NCI-H2107 (cell line): ENCODE data around the gene NAA10.
"Not testable (repeated sequence)": the region's sequence is repeated elsewhere in the genome, so short reads cannot be mapped to it uniquely, and the experiment has no call there.

Source experiments
- DNase-seq: peaks from one replicate; lab custom pipeline; 2025; lab: John Stamatoyannopoulos, UW

Gene NAA10

DNA sequence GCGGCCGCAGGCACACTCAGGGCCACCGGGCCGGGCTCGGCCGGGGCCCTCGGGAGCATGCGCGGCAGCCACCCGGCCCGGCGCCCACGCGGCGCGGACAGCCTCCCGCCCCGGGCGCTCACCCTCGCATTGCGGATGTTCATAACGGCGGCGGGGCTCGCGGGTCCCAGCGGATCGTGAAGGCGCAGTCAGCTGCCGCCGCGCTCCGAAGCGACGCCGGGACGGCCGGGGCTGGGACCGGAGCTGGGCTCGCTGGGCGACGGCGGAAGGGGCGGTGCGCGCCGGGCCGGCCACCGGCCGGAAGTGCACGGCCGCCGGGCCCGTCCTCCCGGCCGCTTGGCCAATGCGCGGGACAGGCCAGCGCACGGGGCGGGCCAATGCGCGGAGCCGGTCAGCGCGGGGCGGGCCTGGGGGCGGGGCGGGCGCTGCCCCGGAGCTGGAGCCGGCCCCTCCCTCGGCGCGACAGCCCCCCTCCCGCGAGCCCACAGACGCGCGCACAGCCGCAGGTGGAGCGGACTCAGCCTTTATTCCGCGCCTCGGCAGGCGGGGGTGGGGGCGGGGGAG is at the start of gene NAA10:
NAA10 (minus strand) TSS at position 276 of the 564 bp plus-strand sequence; CDS start at position 143, 133 bp downstream.
- peak; percentile 68 for DNase-seq

DNA sequence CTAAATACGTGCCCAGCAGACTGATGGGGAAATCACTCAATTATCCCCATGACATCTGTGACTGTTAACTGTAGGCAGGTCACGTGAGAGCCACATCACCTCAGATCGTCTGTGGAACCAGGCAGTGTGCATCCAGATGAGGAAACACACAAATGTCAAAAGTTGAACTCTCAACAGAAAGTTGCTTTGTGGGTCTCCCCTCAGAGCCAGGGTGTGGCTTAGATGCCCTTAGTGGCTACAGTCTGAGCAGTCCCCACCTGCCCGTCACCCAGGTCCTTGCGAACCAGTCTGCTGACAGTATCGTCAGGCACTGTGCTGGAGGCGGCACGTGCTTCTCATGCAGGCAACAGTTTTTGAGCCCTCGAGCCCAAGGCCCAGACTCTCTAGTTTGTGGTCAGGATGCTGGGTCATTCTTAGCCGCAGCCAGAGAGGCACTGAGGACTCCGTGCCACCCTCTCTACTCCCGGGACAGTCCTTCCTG is 48.5 kb upstream of the NAA10 start:
- no peak for DNase-seq

DNA sequence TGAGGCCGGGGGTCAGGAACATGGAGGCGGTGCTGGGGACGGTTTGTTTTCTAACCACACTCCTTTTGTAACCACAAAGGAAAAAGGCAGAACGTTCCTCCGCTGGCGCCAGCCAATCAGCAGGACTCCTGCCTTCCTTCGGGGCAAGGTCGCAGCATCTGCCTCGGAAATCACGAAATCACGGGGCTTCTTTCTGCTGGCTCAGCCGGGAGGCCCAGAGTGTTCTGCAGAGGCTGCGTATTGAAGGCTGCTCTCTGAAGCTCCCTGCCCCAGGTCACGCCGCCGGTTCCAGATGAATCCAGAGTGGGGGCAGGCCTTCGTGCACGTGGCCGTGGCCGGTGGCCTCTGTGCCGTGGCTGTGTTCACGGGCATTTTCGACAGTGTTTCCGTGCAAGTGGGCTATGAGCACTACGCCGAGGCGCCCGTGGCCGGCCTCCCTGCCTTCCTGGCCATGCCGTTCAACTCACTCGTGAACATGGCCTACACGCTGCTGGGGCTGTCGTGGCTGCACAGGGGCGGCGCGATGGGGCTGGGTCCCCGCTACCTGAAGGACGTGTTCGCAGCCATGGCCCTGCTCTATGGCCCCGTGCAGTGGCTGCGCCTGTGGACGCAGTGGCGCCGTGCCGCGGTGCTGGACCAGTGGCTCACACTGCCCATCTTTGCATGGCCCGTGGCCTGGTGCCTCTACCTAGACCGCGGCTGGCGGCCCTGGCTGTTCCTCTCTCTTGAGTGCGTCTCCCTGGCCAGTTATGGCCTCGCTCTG is 47.1 kb upstream of the NAA10 start:
- no peak for DNase-seq

DNA sequence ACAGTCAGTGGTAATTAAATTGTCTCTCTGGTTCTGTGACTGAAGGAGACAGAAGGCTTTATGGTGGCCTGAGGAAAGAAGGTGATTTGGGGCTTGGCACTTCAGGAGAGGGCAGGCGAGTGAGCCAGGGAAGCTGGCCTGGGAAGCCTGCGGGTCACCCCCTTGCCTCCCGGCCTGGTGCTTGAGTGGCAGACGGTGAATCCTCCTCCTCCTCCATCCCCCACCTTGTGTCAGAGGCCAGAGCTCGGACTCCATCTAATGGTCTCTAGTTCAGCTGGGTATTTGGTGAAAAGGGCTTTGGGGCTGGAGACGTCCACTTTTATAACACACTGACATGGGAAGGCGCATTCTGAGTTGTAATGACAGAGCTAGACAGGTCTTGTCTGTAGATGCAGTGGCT is 46.4 kb upstream of the NAA10 start:
- DNase-seq: no peak

DNA sequence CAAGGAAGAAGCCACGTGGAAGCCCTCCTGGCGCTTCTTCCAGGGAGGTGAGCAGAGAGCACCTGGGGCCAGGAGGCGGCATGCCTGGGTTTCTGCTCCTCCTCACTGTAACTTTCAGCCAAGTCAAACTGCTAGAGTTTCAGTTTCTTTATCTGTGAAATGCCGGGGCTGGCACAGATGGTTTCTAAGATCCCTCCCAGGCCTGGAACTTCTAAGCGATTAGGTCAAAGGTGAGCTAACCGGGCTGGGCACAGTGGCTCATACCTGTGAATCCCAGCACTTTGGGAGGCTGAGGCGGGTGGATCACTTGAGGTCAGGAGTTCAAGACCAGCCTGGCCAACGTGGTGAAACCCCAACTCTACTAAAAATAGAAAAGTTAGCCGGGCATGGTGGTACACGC is 45.6 kb upstream of the NAA10 start:
- DNase-seq: not testable (repeated sequence)

DNA sequence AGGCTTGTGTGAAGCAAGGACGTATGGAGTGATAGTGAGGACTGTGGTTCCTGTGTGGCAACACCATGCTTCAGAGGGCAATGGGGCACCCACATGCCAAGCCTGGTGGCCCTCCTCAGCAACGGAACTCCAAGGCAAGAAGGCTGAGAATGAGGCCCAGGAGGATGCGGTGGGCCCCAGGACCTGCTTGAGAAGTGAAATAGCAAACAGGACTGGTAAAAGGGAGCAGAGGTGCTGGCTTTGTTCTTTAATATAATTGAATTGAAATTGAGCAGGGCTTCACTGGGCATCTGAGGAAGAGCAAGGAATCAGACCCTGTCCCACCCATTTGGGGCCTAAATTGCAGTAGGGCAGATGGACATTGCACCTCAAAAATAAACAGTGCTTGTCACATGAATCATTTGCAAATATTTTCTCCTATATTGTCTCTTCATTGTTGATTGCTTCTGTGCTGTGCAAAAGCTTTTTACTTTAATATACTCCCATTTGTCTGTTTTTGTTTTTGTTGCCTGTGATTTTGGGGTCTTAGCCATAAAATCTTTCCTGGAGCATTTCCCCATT is 40.0 kb upstream of the NAA10 start:
- DNase-seq: no peak

DNA sequence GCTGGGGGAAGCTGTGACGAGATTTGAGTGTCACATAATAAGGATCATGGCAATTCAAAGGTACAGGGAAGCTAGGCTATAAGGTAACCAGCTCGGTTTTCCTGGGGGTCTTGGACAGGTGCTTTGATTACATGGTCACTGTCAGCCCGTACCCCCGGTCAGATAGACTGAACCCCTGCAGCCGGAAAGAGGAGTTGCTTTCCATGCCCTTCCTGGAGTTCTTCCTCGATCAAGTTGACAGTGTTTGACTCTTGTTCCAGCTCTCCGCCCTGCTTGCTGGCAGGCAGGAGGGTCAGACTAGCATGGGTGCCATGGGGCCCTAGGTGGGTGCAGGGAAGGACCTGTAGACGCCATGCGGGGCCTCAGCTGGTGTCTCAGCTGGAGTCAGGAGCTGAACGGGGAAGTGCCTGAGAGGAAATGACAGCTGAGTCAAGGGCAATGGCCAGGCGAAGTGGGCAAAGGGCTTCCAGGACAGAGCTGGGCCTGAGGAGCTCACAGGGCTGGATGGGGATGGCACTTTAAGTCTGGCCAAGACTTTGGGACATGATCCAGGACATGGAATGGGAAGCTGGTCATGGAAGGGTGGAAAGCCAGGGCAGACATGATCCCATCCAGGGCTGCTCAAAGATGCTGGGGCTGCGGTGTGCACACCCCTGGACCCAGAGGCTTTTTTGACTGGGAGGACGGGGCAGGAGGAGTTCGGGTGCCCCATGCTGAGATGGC is 39.3 kb upstream of the NAA10 start:
- DNase-seq: no peak

DNA sequence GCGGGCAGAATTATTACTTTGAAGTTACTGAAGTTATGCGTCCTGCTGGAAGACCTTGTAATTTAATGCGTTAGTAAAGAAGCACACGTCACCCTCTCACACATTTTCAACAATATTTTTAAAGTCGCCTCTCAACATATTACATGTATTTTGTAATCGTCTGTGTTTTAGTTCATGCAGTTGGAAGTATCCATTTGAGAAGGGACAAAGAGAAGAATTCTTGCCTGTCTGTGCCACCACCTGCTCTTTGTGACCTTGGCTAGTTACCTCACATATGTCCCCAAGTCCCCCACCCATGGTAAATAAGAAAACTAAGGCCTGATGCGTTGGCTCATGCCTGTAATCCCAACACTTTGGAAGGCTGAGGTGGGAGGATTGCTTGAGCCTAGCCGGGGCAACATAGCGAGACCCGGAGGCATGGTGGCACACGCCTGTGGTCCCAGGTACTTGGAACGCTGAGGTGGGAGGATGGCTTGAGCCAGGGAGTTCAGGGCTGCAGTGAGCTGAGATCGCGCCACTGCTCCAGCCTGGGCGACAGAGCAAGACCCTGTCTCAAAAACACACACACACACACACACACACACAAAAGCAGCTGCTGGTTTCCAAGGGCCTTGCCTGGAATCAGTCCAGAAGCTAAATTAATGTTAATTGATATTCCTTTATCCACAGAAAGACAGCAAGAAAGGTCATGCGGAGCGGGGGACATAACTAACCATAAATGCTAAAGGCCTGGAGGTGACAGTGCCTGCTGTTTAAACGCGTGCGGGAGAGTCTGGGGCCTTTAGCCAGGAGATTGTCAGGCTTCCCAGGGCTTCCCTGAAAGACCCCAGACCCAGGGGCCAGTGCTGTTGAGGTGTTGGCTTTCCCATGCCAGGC is 38.5 kb upstream of the NAA10 start:
- DNase-seq: no peak

DNA sequence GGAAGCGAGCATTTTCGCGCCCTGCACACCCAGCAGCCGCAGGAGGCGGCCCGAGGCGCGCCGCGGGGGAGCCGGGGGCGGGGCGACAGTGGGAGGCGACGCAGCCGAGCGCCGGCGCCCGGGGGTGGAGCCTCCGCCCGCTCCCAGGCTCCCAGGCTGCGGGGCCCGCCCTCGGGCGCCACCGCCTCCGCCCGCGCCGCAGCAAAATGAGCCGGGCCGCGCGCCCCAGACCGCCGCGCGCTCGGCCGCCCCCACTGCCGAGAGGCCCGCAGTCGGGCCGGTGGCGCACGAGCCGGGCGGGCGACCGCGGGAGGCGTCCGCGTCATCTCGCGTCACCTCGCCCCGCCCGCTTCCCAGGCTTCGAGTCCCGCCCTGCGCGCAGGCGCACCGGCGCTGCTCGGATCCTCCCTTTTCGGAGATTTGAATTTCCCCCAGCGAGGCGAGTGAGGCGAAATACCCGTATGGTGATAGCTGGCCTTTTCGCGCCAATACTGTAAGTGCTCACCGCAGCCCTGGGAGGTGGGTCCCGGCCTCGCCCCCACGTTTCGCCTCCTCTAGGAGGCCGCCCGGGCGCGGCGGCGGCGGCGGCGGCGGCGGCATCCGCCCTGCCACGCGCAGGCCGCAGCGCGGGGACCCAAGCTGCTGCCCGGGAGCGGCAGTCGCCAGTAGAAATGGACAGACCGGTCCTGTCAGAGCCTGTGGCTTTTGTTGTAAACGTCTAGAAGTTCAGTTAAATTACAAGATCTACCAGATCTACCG is 37.7 kb upstream of the NAA10 start, which contains the start of gene TMEM187:
TMEM187 (plus strand) TSS at position 387 of the 759 bp plus-strand sequence. CDS start 9,309 bp downstream, outside the sequence.
- DNase-seq: peak; percentile 79

DNA sequence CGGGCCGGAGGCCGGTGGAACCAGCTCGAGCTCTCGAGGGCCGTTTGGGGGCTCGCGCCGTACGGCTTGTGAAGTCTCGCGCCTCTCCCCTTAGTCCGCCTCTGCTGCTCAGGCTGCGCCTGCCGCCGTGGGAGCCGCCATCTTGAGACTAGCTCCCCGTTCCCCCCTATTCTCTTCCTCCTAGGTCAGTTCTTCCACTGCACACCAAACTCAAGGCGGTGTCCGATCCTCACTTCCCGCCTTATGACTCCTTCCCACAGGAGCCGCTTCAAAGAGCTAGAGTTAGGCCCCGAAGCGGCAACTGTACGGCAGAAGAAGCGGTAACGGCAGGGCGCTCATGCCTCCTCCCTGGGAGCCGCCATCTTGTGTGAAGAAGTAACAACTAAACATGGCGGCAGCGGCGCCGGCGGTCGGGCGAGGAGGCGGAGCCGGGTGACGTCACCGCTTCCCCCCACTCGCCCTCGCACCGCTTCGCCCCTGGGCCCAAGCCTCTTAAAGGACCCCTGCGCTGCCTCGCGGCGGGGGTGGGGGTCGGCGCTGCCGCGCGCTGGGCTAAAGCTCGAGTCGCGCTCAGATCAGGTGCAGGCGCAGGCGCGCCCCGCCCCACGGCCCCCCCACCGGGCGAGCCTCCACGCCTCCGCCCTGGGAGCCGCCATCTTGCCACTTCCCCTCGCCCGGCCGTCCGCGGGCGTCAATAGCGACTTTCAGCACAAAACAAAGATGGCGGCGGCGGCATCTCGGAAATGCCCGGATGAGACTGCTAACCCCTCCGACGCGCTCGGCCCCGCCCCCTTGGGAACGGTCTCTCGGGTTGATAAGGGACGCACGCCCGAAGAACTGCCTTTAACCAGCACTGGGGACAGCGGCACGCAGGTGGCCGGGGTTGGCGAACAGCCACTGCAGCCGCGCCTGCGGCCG is 36.9 kb upstream of the NAA10 start, which contains the start of gene HCFC1:
HCFC1 (minus strand) TSS at position 369 of the 918 bp plus-strand sequence. CDS start 978 bp downstream, outside the sequence.
- DNase-seq: peak; percentile 96

DNA sequence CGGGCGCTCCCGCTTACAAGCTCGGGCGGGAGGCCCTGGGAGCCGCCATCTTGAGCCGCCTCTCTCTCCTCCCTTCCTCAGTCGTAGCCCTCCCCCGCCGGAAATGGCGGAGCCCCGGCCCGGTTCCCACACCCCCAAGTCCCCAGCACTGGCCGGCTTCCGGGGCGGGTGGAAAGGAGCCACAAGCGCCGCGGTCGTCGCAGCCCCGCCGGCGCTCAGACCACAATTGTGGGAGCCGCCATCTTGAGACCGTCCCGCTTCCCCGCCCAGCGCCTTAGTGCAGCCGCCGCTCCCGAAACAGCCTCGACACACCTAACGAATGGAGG is 36.2 kb upstream of the NAA10 start:
- DNase-seq: peak; percentile 83

DNA sequence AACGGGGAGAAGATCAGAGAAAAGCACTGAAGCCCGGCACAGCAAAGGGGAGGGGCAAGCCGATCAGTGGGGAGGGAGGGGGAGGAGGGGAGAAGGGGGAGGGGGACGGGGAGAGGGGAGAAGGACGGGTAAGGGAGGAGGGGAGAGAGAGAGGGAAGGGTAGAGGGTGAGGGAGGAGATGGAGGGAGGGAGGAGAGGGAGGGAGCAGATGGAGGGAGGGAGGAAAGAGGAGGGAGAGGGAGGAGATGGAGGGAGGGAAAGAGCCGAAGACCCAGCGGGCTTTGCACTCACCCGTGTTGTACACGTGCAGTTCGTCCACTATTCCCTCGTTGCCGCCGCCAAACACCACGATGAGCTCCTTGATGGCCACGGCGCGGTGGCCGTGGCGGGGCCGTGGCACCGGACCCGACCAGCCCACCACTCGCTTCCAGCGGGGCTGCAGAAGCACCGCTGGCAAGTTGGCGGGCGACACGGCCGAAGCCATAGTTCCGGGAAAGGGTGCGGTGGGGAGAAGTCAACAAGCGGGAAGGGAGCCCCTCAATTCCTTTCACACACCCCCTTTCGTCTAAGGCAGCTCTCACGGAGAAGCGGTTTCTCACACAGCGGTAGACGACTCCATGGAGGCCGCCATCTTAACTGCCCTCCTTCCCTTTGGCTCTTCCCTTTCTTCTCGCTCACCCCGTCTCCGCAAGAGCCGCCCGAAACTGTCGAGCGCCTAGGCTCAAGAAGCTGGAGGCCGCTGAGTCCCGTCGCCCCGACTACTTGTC is 35.7 kb upstream of the NAA10 start:
- DNase-seq: no peak

DNA sequence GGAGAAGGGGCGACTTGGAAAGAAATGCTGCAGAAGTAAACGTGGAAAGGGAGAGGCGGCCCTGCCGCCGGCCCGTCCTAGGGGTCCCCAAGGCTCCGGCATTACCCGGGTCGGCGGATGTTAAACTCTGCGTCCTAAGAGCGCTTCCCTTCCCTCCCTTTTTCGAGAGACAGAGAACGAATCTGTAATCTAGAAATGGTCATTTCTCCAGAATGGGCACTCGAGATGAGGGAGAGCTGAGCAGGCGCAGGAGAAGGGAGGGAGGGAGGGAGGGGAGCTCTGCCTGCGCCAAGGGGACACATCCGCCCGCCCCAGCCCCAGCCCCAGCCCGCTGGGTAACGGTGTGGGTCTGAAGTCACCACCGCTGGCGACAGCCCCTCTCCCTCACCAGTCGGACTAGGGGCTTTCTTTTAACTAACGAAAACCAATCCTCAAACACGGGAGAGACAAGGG is 35.1 kb upstream of the NAA10 start:
- DNase-seq: no peak

DNA sequence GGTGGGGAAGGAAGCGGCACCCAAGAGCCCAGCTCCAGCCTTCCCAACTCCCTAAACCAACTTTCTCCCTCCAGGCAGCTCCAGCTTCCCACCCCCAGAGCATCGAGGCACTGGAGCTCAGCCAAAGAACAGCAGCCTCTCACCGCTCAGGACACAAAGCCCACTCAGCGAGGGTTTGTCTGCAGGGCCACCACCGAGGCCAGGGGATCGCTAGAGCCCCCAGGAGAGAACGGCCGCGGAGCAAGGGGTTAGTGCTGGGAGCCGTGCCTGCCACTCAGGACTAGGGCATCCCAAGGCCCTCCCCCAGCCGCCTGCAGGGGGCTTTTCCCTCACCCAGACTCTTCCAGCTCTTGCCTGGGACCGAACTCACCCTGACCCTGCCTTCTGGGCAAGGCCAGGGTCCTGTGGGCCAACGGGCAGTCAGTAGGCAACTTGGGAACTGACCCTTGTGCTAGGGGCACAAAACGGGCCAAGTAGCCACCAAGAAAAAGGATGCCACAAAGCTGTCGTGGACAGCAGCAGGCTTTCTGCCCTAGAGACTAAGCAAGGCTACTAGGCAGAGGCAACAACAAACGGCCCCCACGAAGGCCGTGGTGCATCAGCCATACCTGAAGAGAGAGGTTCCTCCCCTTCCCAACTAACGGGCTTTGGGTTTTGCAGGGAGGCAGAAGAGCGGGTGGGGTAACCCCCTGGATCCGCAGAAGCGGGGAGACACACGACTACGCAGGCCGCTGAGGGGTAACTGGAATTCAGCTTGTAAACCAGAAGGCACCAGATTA is 34.5 kb upstream of the NAA10 start:
- no peak for DNase-seq

DNA sequence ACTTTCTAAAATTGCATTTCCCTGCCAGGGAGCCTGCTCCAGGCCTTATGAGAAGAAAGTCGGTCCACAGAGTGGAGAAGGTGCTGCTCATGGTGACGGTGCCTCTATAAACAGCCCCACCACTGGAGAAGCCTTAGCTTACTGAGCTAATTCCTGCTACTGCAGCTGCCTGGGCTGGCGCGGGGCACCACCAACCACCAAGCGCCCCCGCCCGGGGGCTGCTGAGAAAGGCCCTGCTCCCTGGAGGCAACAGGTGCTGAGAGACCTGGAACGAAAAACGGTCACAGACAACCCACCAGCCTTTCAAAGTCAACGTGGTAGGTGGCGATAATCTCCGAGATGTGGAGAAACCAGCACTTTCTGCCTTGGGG is 33.9 kb upstream of the NAA10 start:
- peak; percentile 71 for DNase-seq

DNA sequence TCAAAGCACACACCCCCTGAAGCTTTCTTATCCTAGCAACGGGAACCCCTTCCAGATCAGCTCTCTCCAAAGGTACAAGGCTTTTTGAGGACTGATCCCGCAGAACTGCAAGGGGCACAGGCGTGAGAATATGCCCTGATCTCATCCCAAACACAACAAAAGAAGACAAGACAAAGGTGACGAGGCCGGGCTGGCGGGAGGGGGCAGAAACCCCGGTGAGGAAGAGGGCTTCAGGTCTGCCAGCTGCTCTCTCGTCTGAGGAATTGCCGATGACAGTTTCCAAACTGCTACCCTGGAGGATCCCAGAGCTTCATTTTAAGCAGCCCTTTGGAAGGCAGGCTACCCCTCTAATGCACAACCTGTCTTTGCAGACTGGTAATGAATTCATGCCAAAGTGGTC is 33.4 kb upstream of the NAA10 start:
- no peak for DNase-seq

DNA sequence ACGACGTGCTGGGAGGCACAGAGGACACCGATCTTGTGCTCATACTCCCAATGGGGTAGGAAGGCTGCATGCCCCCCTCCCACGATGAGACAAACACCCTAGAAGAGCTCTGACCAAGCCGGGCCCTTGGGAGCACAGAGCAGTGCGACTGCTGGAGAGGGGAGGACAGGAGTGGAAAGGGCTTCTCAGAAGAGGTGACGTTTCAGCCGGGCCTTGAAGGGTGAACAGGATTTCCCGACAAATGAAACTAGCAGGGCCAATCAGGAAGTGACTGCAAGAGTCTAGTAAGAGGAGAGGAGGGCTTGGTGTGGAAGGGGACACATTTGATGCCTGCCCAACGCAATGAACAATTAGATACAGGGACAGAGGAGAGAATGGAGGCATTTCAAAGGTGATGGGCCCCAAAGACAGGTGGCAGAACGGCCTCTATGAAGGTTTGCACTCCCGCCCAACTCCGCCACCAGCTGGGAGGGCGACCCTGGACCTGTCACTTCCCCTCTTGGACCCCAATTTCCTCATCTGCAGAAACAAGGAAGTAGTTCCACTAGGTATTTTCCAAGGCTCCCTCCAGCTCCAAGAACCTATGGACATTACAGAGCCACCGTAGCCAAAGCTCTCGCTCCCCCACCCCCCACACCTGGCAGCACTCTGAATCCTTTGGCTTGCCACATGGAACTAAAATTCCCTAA is 32.8 kb upstream of the NAA10 start:
- DNase-seq: peak; percentile 47
